ENCODE results near the gene PRR15L.

The PRR15L gene

GRCh38 chr17:47978324-47978723, 20.6 kb upstream of the PRR15L start:
- no peak overlapping the region for H3K4me3 ChIP-seq (ENCODE audit: insufficient read length, low read depth)
- H3K27me3 ChIP-seq (ENCODE audit: insufficient read depth, insufficient read length): no peaks in the 10 kb centered on the region
- no peak for DNase-seq (ENCODE audit: low read depth, low spot score)
- H3K4me1 ChIP-seq (ENCODE audit: insufficient read depth, insufficient read length): peaks cover 3% of the 10 kb centered on the region
- H3K9ac ChIP-seq (ENCODE audit: insufficient read length, low read depth): no peak overlapping the region
- peaks cover 88% of the 10 kb centered on the region for H3K36me3 ChIP-seq (ENCODE audit: insufficient read depth, insufficient read length, low read length)
- H3K9me3 ChIP-seq (ENCODE audit: insufficient read depth, low read length): no peaks in the 10 kb centered on the region
- no peak for TF ChIP-seq YY1 (IDR thresholded peaks at IDR 0.05; ENCODE audit: insufficient read depth, insufficient read length)
- TF ChIP-seq ZNF274 (IDR thresholded peaks at IDR 0.05; ENCODE audit: low read depth, low read length): no peak
- no peak for TF ChIP-seq SUZ12 (IDR thresholded peaks at IDR 0.05; ENCODE audit: extremely low read depth, insufficient read depth, insufficient read length)

GRCh38 chr17:47975823-47976205, 18.1 kb upstream of the PRR15L start:
- no peak overlapping the region for H3K9ac ChIP-seq (ENCODE audit: insufficient read length, low read depth)
- no peak overlapping the region for H3K4me3 ChIP-seq (ENCODE audit: insufficient read length, low read depth)
- H3K9me3 ChIP-seq (ENCODE audit: insufficient read depth, low read length): peaks cover 4% of the 10 kb centered on the region; the same call in 1 of the 2 replicates
- DNase-seq (ENCODE audit: low read depth, low spot score): no peak
- H3K27me3 ChIP-seq (ENCODE audit: insufficient read depth, insufficient read length): no peaks in the 10 kb centered on the region
- no peak for TF ChIP-seq YY1 (IDR thresholded peaks at IDR 0.05; ENCODE audit: insufficient read depth, insufficient read length)
- no peak for TF ChIP-seq ZNF274 (IDR thresholded peaks at IDR 0.05; ENCODE audit: low read depth, low read length)
- no peak for TF ChIP-seq SUZ12 (IDR thresholded peaks at IDR 0.05; ENCODE audit: extremely low read depth, insufficient read depth, insufficient read length)
- peaks cover 64% of the 10 kb centered on the region for H3K36me3 ChIP-seq (ENCODE audit: insufficient read depth, insufficient read length, low read length)
- H3K4me1 ChIP-seq (ENCODE audit: insufficient read depth, insufficient read length): peaks cover 3% of the 10 kb centered on the region

- peaks cover 3% of the 10 kb centered on the region for H3K4me1 ChIP-seq (ENCODE audit: insufficient read depth, insufficient read length)
- no peaks in the 10 kb centered on the region for H3K27me3 ChIP-seq (ENCODE audit: insufficient read depth, insufficient read length)
- no peak overlapping the region for H3K4me3 ChIP-seq (ENCODE audit: insufficient read length, low read depth)
- no peak for DNase-seq (ENCODE audit: low read depth, low spot score)
- no peak overlapping the region for H3K9ac ChIP-seq (ENCODE audit: insufficient read length, low read depth)
- TF ChIP-seq ZNF274 (IDR thresholded peaks at IDR 0.05; ENCODE audit: low read depth, low read length): no peak
- peaks cover 4% of the 10 kb centered on the region; the same call in 1 of the 2 replicates for H3K9me3 ChIP-seq (ENCODE audit: insufficient read depth, low read length)
- peaks cover 59% of the 10 kb centered on the region for H3K36me3 ChIP-seq (ENCODE audit: insufficient read depth, insufficient read length, low read length)
Observed at GRCh38 chr17:47975189-47975822, 17.6 kb upstream of the PRR15L start.

GRCh38 chr17:47973541-47973940, 15.9 kb upstream of the PRR15L start:
- Histone ChIP-seq H3K4me3 (ENCODE audit: insufficient read length, low read depth) (no peak overlapping the region), H3K36me3 (ENCODE audit: insufficient read depth, insufficient read length, low read length) (peaks cover 41% of the 10 kb centered on the region)

GRCh38 chr17:47970725-47971499, 13.2 kb upstream of the PRR15L start, which contains the start of gene CDK5RAP3:
TSS of gene CDK5RAP3 (plus strand) at chr17:47971113. CDS start at chr17:47971147, 34 bp downstream.
- peak within 1 kb of the TSS; percentile 86 for H3K4me3 ChIP-seq (ENCODE audit: insufficient read length, low read depth)
- H3K9me3 ChIP-seq (ENCODE audit: insufficient read depth, low read length): peaks cover 4% of the 10 kb centered on the region; the same call in 1 of the 2 replicates
- peak within 1 kb of the TSS; percentile 80 for H3K9ac ChIP-seq (ENCODE audit: insufficient read length, low read depth)
- peaks cover 25% of the 10 kb centered on the region for H3K36me3 ChIP-seq (ENCODE audit: insufficient read depth, insufficient read length, low read length)
- no peaks in the 10 kb centered on the region for H3K27me3 ChIP-seq (ENCODE audit: insufficient read depth, insufficient read length)
- TF ChIP-seq SUZ12 (IDR thresholded peaks at IDR 0.05; ENCODE audit: extremely low read depth, insufficient read depth, insufficient read length) (no peak), ZNF274 (IDR thresholded peaks at IDR 0.05; ENCODE audit: low read depth, low read length) (no peak), YY1 (IDR thresholded peaks at IDR 0.05; ENCODE audit: insufficient read depth, insufficient read length) (no peak)
- peak; percentile 97 for DNase-seq (ENCODE audit: low read depth, low spot score)
- H3K4me1 ChIP-seq (ENCODE audit: insufficient read depth, insufficient read length): no peaks in the 10 kb centered on the region

More at GRCh38 chr17:47973541-47973940, 15.9 kb upstream of the PRR15L start:
- no peak overlapping the region for H3K9ac ChIP-seq (ENCODE audit: insufficient read length, low read depth)
- no peak for TF ChIP-seq ZNF274 (IDR thresholded peaks at IDR 0.05; ENCODE audit: low read depth, low read length)
- no peak for TF ChIP-seq SUZ12 (IDR thresholded peaks at IDR 0.05; ENCODE audit: extremely low read depth, insufficient read depth, insufficient read length)
- no peak for TF ChIP-seq YY1 (IDR thresholded peaks at IDR 0.05; ENCODE audit: insufficient read depth, insufficient read length)
- no peaks in the 10 kb centered on the region for H3K4me1 ChIP-seq (ENCODE audit: insufficient read depth, insufficient read length)
- peaks cover 4% of the 10 kb centered on the region; the same call in 1 of the 2 replicates for H3K9me3 ChIP-seq (ENCODE audit: insufficient read depth, low read length)
- no peaks in the 10 kb centered on the region for H3K27me3 ChIP-seq (ENCODE audit: insufficient read depth, insufficient read length)
- DNase-seq (ENCODE audit: low read depth, low spot score): no peak

- Histone ChIP-seq H3K9me3 (ENCODE audit: insufficient read depth, low read length) (peaks cover 4% of the 10 kb centered on the region; the same call in 1 of the 2 replicates), H3K9ac (ENCODE audit: insufficient read length, low read depth) (peak overlapping the region; percentile 43), H3K4me3 (ENCODE audit: insufficient read length, low read depth) (no peak overlapping the region), H3K27me3 (ENCODE audit: insufficient read depth, insufficient read length) (no peaks in the 10 kb centered on the region), H3K4me1 (ENCODE audit: insufficient read depth, insufficient read length) (no peaks in the 10 kb centered on the region), H3K36me3 (ENCODE audit: insufficient read depth, insufficient read length, low read length) (peaks cover 17% of the 10 kb centered on the region)
- DNase-seq (ENCODE audit: low read depth, low spot score): no peak
- no peak for TF ChIP-seq YY1 (IDR thresholded peaks at IDR 0.05; ENCODE audit: insufficient read depth, insufficient read length)
- TF ChIP-seq ZNF274 (IDR thresholded peaks at IDR 0.05; ENCODE audit: low read depth, low read length): no peak
- no peak for TF ChIP-seq SUZ12 (IDR thresholded peaks at IDR 0.05; ENCODE audit: extremely low read depth, insufficient read depth, insufficient read length)
Observed at GRCh38 chr17:47969930-47970724, 12.4 kb upstream of the PRR15L start.
